Measurements from ENCODE around the gene CANT1.
"Not testable (repeated sequence)": the region's sequence is repeated elsewhere in the genome, so short reads cannot be mapped to it uniquely, and the experiment has no call there.

Gene CANT1

DNA sequence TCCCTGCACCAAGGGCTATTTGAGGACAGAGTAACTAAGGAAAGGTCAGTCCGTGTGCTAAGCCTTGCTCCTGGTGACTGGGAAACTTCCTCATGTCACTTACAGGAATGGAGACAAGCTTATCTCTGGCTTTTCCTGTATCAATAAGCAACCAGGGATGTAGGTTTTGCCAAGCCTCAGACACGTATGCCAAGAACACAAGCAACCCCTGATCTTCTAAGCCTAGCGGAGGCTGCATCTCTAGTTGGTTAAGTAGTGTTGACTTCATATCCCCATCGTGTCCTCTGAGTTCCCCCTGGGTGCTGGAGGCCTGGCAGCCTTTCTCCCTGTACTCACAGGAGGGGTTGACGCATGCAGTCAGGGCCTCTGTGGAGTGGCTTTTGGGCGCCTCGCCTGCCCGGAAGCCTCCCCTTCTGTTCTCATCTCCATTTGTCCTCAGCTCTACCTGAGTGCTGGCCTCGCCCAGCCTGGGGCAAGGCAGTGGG, 13.0 kb upstream of the CANT1 start:
- DNase-seq: no peak
- H3K9me3 Mint-ChIP-seq: no peaks in the 10 kb centered on the region
- H3K4me1 Mint-ChIP-seq: peaks cover 42% of the 10 kb centered on the region
- H3K4me3 Mint-ChIP-seq: no peak overlapping the region
- no peak overlapping the region for H3K27ac Mint-ChIP-seq
- H3K27me3 Mint-ChIP-seq (ENCODE audit: low read depth, poor library complexity): peaks cover 86% of the 10 kb centered on the region
- TF ChIP-seq, protein P1, sequence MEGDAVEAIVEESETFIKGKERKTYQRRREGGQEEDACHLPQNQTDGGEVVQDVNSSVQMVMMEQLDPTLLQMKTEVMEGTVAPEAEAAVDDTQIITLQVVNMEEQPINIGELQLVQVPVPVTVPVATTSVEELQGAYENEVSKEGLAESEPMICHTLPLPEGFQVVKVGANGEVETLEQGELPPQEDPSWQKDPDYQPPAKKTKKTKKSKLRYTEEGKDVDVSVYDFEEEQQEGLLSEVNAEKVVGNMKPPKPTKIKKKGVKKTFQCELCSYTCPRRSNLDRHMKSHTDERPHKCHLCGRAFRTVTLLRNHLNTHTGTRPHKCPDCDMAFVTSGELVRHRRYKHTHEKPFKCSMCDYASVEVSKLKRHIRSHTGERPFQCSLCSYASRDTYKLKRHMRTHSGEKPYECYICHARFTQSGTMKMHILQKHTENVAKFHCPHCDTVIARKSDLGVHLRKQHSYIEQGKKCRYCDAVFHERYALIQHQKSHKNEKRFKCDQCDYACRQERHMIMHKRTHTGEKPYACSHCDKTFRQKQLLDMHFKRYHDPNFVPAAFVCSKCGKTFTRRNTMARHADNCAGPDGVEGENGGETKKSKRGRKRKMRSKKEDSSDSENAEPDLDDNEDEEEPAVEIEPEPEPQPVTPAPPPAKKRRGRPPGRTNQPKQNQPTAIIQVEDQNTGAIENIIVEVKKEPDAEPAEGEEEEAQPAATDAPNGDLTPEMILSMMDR (IDR thresholded peaks at IDR 0.05): no peak
- no peaks in the 10 kb centered on the region for H3K36me3 Mint-ChIP-seq (ENCODE audit: low read depth)

DNA sequence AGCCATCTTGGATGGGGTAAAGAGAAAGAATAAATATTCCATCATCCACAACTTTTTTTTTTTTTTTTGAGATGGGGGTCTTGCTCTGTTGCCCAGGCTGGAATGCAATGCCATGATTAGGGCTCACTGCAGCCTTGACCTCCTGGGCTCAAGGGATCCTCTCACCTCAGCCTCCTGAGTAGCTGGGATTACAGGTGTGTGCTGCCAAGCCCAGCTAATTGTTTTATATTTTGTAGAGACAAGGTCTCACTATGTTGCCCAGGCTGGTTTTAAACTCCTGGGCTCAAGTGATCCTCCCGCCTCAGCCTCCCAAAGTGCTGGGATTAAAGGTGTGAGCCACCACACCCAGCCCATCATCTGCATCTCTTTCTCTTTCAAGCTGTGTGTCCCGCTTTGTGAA, 12.4 kb upstream of the CANT1 start:
- H3K27ac Mint-ChIP-seq; H3K4me3 Mint-ChIP-seq; H3K9me3 Mint-ChIP-seq; DNase-seq; H3K36me3 Mint-ChIP-seq (ENCODE audit: low read depth): not testable (repeated sequence)
- Mint-ChIP-seq H3K27me3 (ENCODE audit: low read depth, poor library complexity) (peaks cover 82% of the 10 kb centered on the region), H3K4me1 (peaks cover 36% of the 10 kb centered on the region)

DNA sequence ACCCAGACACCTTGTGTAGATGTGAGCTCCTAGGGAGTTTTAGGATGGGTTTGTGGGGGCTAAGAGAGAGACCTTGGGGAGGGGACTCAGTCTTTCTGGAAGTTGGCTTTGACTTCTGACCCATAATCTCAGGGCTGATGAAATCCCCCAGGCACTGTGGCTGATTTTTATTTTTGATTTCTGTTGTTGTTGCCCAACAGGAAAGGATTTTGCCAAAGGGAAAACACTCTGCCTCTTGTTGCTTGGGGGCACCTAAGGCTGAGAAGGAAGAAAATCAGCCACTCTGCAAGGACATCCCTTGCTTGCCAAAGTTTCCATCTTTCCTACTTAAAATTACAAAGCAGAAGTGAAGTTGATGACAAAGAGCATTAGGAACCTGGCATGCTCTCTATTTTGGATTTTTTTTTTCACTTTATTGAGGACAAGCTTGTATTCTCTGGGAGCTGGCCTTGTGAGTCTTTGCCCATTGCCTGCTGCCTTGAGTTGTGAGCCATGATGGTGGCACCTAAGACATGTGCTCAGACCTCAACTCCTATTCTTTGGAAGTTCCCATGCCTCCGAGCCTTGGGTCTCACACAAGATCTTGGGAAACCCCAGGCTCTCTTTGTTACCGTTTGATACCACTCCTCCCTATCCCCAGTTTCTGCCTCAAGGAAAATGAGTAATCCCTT, 11.2 kb upstream of the CANT1 start:
- TF ChIP-seq, protein P1 (IDR thresholded peaks at IDR 0.05): no peak
- Mint-ChIP-seq H3K4me3 (no peak overlapping the region), H3K9me3 (peaks cover 14% of the 10 kb centered on the region), H3K4me1 (peaks cover 33% of the 10 kb centered on the region), H3K27me3 (ENCODE audit: low read depth, poor library complexity) (peaks cover 74% of the 10 kb centered on the region), H3K36me3 (ENCODE audit: low read depth) (no peaks in the 10 kb centered on the region), H3K27ac (no peak overlapping the region)
- DNase-seq: no peak

DNA sequence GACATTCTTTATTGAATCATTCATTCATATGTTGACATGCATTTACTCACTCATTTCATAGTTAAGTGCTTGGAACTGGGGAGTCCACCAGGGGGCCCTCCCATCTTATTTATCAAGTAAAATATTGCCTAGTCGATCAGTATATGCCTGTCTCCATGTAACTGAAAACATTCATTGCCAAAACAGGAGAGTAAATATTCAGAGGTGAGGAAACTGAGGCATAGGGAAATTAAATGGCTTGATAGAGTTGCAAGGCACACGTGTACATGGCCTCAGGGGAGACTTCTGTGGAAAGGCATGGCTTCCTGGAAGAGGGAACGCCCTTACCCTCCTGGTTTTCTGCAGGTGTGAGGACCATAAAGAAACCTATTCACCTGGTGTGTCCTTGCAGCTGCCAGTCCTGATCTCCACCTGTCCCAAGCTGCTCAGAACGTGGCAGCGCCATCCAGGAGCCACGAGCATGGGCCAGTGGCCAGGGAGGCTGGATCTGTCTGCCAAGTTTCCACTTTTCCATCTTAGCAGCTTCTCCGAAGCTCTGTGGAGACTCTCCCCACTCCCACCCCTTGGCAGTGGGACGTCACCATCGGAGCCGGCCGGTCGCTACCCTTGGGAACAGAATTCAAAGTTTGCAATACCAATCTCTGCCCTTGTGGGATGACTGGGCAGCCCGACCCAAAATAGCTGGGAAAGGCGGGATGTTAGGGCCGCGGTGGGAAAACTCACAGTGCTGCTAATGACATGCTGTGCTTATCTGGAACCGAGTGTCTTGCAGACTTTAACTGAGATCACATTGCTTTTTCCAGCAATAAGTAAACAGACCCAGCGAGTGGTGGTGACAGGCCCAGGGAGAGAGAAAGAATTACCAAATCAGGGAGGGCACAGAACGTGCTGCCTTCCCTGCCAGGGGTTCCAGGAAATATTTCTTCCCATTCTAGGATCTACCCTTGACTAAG, 10.3 kb upstream of the CANT1 start:
- H3K4me1 Mint-ChIP-seq: peaks cover 27% of the 10 kb centered on the region

DNA sequence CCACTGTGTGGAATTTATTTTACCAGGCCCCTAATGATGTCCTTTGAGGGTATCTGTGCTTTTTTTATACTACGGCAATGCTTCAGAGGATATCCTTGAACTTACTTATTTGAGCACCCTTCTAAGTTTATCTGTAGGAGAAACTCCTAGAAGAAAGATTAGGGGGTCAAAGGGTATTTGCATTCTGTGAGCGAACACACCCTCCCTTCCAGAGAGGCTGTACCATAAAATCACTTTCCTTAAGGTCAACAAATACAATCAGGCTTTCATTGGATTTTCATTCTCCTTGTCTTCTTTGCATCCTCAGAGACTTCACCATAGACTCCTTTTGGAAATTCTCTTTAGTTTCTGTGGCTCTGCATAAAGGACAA, 9.7 kb upstream of the CANT1 start:
- Mint-ChIP-seq H3K36me3 (ENCODE audit: low read depth) (no peaks in the 10 kb centered on the region), H3K4me1 (peaks cover 21% of the 10 kb centered on the region), H3K9me3 (peaks cover 27% of the 10 kb centered on the region), H3K4me3 (no peak overlapping the region), H3K27ac (no peak overlapping the region), H3K27me3 (ENCODE audit: low read depth, poor library complexity) (peaks cover 61% of the 10 kb centered on the region)
- TF ChIP-seq, protein P1 (IDR thresholded peaks at IDR 0.05): no peak
- no peak for DNase-seq

More for the DNA sequence above, 10.3 kb upstream of the CANT1 start:
- DNase-seq: no peak
- TF ChIP-seq, protein P1 (IDR thresholded peaks at IDR 0.05): peak; percentile 34
- no peaks in the 10 kb centered on the region for H3K36me3 Mint-ChIP-seq (ENCODE audit: low read depth)
- peaks cover 20% of the 10 kb centered on the region for H3K9me3 Mint-ChIP-seq
- H3K4me3 Mint-ChIP-seq: no peak overlapping the region
- no peak overlapping the region for H3K27ac Mint-ChIP-seq
- peaks cover 68% of the 10 kb centered on the region for H3K27me3 Mint-ChIP-seq (ENCODE audit: low read depth, poor library complexity)

DNA sequence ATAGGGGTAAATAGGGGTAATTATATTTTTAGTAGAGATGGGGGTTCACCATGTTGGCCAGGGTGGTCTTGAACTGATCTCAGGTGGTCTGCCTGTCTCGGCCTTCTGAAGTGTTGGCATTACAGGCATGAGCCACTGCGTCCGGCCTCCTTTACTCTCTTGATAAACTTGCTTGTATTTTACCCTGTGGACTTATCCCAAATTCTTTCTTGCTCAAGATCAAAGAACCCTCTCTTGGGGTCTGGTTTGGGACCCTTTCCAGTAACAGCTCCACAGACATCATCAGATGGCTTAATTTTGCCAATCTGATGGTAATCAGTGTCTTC, 8.8 kb upstream of the CANT1 start:
- no peak overlapping the region for H3K27ac Mint-ChIP-seq
- peaks cover 56% of the 10 kb centered on the region for H3K27me3 Mint-ChIP-seq (ENCODE audit: low read depth, poor library complexity)
- H3K4me3 Mint-ChIP-seq: no peak overlapping the region
- DNase-seq: no peak
- no peaks in the 10 kb centered on the region for H3K36me3 Mint-ChIP-seq (ENCODE audit: low read depth)
- peaks cover 14% of the 10 kb centered on the region for H3K4me1 Mint-ChIP-seq
- H3K9me3 Mint-ChIP-seq: peaks cover 36% of the 10 kb centered on the region
- TF ChIP-seq, protein P1 (IDR thresholded peaks at IDR 0.05): no peak

All from nephron progenitor cell (in vitro differentiated cells).